Bronchial epithelial cell (primary cell): ENCODE measurements around the gene PCYOX1L. TPM values are rescaled to one million over a fixed set of nuclear protein-coding genes. Genes with fewer than 3 reads are reported as not detected.
"Not testable (repeated sequence)": the region's sequence is repeated elsewhere in the genome, so short reads cannot be mapped to it uniquely, and the experiment has no call there.

ENCODE experiments used
- DNase-seq: peaks from one replicate; pipeline ENCODE4 v3.0.0-alpha.2; 2010; ENCODE audit warnings: low read depth
- FAIRE-seq: peaks from 2 replicates; lab custom pipeline; 2011; peaks lifted over from hg19 to GRCh38; lab: Jason Lieb, UNC
- H3K27me3 ChIP-seq: 2 replicates; pipeline ENCODE4 v1.5.1; 2011; ENCODE audit warnings: low read length; ENCODE audit not compliant: control insufficient read depth, insufficient read depth
- H3K36me3 ChIP-seq: 2 replicates; pipeline ENCODE4 v1.5.1; 2011; ENCODE audit warnings: low read length; ENCODE audit not compliant: control insufficient read depth, insufficient read depth
- H3K4me3 ChIP-seq: 2 replicates; pipeline ENCODE4 v1.5.1; 2011; ENCODE audit warnings: mild to moderate bottlenecking, low read depth, low read length, control low read depth
- total RNA-seq: library from RNA; depleted of rRNA; stranded (reverse); fragments of >200 nt; gene quantifications from 2 replicates; pipeline ENCODE4 v1.2.1, GENCODE V29; 2014
- TF ChIP-seq, protein P1 (sequence below): IDR thresholded peaks from 2 replicates; pipeline ENCODE4 v1.5.1; 2011; ENCODE audit warnings: mild to moderate bottlenecking, moderate library complexity, low read length, control low read depth, inconsistent platforms; ENCODE audit not compliant: insufficient read depth, severe bottlenecking

Gene PCYOX1L
- total RNA-seq, 1 donor from 2014 or later, result 4.2 TPM

- no peaks in the 10 kb centered on the region for H3K36me3 ChIP-seq
- no peaks in the 10 kb centered on the region for H3K27me3 ChIP-seq
- TF ChIP-seq, protein P1, sequence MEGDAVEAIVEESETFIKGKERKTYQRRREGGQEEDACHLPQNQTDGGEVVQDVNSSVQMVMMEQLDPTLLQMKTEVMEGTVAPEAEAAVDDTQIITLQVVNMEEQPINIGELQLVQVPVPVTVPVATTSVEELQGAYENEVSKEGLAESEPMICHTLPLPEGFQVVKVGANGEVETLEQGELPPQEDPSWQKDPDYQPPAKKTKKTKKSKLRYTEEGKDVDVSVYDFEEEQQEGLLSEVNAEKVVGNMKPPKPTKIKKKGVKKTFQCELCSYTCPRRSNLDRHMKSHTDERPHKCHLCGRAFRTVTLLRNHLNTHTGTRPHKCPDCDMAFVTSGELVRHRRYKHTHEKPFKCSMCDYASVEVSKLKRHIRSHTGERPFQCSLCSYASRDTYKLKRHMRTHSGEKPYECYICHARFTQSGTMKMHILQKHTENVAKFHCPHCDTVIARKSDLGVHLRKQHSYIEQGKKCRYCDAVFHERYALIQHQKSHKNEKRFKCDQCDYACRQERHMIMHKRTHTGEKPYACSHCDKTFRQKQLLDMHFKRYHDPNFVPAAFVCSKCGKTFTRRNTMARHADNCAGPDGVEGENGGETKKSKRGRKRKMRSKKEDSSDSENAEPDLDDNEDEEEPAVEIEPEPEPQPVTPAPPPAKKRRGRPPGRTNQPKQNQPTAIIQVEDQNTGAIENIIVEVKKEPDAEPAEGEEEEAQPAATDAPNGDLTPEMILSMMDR, result no peak
- FAIRE-seq, result no peak
- no peak overlapping the region for H3K4me3 ChIP-seq
- DNase-seq, result no peak
These were observed 29.3 kb downstream of the PCYOX1L start for GRCh38 chr5:149387081-149387631.

DNA sequence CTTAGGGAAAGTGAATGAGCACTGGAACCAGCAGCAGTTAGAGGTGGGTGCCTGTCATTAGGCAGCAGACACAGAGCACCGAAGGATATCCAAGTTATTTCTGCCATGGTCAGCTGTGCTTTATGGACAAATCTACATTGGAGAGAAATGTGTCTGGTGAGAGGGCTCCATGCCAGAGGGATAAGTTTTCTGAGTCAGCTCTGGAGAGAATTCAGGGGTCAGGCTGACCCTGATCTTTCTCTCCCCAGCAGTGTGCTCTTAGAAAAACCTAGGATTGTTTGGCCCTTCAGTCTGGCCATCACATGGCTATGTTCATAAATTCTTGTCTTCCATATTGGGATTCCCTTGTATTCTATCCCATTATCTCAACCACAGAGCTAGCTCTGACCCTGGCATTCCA lies 30.1 kb downstream of the PCYOX1L start:
- TF ChIP-seq, protein P1, result no peak

DNA sequence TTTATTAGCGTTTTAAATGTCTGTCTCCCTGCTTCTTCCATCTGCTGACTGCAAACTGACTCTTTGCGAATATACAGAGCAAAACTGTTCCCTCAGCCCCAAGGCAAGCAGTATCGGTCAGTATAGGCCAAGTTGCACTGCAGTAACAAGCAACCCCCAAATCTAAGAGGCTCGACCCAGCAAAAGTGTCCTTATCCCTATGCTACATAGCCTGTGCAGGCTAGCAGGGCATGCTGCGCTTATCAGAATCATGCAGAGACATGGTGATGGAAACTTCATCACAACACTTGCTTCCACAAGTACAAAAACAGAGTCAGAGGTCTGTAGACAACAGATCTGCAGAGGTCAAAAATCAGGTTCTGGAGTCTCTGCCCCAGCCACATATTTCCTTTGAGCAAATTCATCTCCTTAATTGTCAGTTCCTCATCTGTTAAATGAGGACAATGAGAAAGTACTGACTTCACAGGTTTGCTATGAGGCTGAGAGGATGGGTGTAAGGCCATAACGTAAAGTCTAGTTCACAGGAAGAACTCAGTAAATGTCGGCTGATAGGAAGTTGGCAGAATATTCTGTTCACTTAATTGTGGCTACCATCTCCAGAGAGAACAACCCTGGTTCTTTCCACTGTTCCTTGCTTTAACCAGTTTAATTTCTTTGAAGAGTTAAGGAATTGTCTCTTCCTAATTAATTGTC lies 30.8 kb downstream of the PCYOX1L start:
- FAIRE-seq, result no peak
- H3K36me3 ChIP-seq, result no peaks in the 10 kb centered on the region
- TF ChIP-seq, protein P1, result no peak
- H3K4me3 ChIP-seq, result no peak overlapping the region
- no peaks in the 10 kb centered on the region for H3K27me3 ChIP-seq
- DNase-seq, result no peak

More for the DNA sequence above, 30.1 kb downstream of the PCYOX1L start:
- FAIRE-seq (no peak), DNase-seq (no peak)
- Histone ChIP-seq H3K36me3 (no peaks in the 10 kb centered on the region), H3K4me3 (no peak overlapping the region), H3K27me3 (no peaks in the 10 kb centered on the region)

GRCh38 chr5:149389552-149390495 lies 32.0 kb downstream of the PCYOX1L start:
- FAIRE-seq (no peak), DNase-seq (no peak)
- no peaks in the 10 kb centered on the region for H3K27me3 ChIP-seq
- TF ChIP-seq, protein P1, result no peak
- H3K36me3 ChIP-seq, result no peaks in the 10 kb centered on the region
- no peak overlapping the region for H3K4me3 ChIP-seq

- FAIRE-seq, H3K27me3 ChIP-seq, H3K4me3 ChIP-seq, H3K36me3 ChIP-seq, DNase-seq: not testable (repeated sequence)
These were observed 33.2 kb downstream of the PCYOX1L start for GRCh38 chr5:149391076-149391475.

DNA sequence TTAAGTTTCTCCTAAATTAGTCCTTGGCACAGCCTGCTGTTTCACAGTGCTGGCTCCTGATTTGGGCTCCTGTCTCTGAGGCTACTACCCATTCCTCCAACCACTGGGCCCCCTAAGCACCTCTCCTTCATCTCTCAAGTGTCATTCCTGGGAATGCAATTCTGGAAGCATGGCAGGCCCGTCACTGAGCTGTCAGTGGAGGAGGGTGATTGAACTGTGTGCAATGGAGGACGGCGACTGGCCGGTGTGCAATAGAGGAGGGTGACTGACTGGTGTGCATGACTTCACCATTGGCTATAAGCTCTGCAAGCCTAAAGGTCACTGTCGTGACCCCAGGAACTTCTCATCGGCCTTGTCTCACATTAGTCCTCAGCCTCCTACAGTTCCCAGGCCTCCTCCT lies 33.7 kb downstream of the PCYOX1L start:
- Histone ChIP-seq H3K27me3 (no peaks in the 10 kb centered on the region), H3K36me3 (no peaks in the 10 kb centered on the region), H3K4me3 (no peak overlapping the region)
- peak; percentile 73 for FAIRE-seq
- DNase-seq, result no peak
- TF ChIP-seq, protein P1, result no peak
